NCI-H2107 treated with DMSO at 0.1 percent for 48 hours (cell line): Measurements from ENCODE around the gene FXR1.
"Not testable (repeated sequence)": the region's sequence is repeated elsewhere in the genome, so short reads cannot be mapped to it uniquely, and the experiment has no call there.

Experiments
- DNase-seq: peaks from one replicate; lab custom pipeline; 2025; ENCODE audit not compliant: unreplicated experiment; lab: John Stamatoyannopoulos, UW

The FXR1 gene

DNA sequence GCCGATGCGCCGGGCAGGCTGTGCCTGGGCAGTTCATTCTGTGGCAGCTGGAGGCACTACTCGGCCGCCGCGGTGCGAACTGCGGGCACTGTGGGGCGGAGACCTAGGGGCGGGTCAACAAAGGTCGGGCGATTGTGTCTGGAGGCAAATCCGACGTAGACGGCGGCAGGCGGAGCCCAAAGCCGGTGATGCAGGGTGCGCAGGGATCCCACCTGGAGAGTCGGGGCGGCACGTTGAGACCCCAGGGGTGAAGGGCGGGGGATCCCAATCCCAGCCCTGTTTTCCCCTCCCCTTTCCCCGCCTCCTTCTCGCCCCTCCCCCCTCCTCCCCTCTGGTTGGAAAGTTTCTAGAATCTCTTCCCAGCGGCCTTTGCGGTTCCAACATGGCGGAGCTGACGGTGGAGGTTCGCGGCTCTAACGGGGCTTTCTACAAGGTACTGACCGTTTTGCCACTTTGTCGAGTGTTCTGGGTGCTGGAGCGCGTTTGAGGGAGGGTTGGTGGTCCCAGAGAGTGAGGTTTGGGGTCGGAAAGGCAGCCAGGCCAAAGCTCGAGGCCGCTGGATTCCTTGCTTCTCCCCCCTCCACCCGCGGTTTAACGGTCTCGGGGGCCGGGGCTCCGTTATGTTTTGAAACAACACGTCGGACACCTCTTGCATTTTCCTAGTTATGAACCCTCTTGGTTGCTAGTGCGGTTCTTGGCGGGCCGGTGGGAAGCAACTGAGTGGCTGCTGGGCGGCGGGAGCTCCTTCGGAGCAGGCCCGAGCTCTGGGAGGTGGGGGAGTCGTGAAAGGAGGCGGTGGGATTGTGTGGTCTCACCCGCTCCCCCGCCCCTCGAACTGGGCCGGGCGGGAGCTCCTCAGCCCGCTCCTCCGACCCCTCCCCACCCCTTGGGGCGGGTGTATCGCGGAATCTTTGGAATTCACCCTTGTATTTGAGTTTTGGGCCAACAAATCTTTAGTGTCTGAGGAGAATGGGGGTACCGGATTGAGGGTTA lies at the start of gene FXR1:
TSS of gene FXR1 (plus strand) at position 367 of the 993 bp plus-strand sequence. CDS start at position 383, 16 bp downstream.
- DNase-seq = peak; percentile 97

DNA sequence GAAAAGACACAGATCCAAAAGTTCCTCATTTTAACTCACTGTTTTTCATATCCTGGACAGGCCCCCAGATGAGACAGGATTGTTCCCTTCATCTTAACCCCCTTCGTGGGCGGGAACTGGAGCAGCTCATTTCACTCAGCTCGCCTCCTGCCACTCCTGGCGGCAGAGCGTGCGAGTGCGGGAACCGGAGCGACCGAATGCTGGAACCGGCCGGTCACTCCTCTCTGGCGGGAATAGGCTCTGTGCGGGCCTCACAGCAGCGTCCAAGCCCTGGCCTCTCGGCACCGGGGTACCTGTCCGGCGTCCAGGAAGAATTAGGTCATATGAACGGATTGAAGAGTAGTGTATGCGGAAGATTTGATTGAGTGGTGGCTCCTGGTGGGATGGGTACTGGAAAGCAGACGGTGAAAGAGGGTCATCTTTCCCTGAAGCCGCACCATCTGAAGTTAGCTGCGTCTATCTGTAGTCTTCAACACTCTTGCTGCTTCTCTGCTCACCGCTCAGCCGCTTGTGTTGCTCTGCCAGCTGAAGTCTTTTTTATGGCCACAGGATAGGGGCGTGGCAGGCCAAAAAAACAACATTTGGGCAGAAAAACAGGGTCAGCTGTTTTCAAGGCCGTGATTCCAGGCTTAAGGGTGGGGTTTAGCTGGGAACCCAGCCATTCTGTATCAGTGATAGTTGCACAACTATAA lies 42.3 kb upstream of the FXR1 start:
- no peak for DNase-seq

- DNase-seq = no peak
These were observed 40.6 kb upstream of the FXR1 start for GRCh38 chr3:180871901-180872300.

DNA sequence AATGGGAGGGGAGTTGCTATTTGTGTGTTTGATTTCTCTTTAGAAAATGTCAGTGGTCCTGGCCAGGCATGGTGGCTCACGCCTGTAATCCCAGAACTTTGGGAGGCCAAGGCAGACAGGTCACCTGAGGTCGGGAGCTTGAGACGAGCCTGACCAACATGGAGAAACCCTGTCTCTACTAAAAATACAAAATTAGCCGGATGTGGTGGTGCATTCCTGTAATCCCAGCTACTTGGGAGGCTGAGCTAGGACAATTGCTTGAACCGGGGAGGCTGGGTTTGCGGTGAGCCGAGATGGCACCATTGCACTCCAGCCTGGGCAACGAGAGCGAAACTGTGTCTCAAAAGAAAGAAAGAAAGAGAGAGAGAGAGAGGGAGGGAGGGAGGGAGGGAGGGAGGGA lies 40.0 kb upstream of the FXR1 start:
- DNase-seq = not testable (repeated sequence)

DNA sequence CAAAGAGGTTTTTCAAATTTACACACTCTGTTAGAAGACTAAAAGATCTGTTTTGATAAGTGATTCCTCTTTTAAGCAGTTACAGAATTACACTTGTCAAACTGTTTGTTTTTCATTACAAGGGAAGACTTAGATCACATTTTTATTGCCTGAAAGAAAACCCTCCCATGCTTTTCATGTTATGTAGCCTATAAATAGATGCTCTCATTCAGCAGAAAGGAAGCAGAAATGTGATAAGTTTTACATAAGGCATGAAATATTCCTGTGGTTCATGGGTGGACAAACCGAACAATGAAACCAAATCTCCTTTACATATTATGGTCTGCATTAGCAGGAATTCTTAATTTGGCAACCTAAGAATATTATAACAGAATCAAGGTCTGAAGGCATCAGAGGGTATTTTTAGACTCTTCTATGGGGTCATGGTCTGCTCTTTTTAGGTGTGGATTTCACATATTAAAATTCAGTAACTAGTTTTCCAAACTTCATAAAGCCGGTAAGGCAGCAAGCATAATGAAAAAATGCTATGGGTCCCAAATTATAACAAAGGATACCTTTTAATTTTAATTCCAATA lies 37.3 kb upstream of the FXR1 start:
- peak; percentile 17 for DNase-seq

DNA sequence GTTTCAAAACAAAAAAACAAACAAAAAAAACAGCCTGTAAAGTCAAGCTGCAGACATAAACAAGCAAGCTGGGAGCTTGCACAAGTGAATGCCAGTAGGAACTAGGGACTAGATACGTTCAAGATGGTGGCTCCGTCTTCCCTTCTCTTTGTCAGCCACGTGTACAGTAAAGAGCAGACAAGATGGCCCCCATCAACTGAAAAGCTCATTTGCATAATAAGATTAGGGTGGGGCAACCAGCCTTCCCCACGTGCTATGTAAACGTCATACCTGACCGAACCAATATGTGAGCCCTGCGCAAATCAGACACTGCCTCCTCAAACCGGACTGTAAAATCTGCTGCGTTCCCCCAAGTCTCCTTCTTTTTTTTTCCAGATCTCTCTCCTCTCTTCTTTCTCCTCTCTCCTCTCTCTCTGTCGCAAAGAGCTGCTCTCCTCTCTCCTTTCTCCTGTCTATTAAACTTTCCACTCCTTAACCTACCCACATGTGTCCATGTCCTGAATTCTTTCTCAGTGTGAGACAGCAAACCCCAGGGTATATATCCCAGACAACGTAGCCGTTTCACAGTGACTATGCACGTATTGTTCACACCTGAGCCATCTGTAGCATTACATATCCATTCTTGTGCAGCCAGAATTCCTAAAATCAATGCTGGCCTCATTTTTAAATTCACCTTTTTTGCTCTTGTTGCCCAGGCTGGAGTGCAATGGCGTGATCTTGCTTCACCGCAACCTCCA lies 31.2 kb upstream of the FXR1 start:
- DNase-seq = no peak

- no peak for DNase-seq
These were observed 30.4 kb upstream of the FXR1 start for GRCh38 chr3:180882115-180882514.

DNA sequence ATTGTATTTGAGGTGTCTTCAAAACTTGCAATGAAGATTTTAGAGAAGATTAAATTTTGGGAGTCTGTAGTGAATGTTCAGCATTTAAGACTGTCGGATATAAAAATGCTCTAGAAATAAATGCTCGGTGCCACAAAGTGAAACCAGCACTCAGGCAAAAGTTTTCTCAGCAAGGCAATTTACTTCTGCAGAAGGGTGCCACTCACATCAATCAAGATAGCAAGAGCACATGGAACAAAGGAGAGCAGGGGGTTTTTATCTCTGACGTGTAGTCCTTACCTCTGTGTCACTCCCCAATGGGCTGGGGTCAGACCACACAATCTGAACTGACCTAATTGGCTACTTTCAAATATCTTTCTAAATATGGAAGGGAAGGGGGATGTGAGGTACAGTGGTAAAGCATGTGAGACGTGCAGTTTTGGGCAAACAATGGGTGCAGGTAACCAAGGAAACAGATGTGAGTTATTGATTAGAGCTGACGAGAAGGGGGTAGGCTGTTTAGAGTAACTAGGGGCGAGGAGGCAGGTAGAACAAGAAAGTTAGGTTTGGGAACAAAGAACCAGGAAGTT lies 23.4 kb upstream of the FXR1 start:
- no peak for DNase-seq

DNA sequence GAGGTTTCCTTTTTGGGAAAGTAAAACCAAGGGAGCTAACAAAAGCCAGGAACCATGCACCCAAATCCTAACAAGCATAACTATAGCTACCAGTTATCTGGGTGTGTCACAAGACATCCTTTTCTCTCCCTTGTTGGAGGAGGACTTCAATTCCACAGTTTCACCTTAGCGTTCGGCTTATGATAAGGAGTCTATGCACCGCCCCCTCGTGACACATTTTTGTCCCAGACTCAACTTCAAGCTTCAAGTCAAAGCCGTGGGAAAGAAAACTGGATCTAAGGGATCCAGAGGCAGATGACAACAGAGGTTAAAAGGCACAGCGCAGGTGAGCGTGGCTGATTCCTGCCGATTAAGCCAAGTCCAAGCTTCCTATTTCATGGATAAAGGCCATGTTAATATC lies 13.9 kb upstream of the FXR1 start:
- no peak for DNase-seq

- DNase-seq = no peak
These were observed 2.9 kb upstream of the FXR1 start for GRCh38 chr3:180909369-180910127.

DNA sequence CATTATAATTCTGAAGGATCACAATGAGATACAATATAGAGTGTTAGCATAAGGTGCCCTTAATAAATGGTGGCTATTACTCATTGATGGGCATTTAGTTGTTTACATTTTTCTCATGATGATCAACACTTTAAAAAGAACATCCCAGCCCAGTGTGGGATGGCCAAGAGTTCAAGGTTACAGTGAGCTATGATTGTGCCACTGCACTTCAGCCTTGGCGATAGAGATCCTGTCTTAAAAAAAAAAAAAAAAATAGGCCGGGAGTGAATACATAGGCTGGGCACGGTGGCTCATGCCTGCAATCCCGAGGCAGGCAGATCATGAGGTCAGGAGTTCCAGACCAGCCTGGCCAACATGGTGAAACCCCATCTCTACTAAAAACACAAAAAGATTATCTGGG lies 1.6 kb upstream of the FXR1 start:
- no peak for DNase-seq

- no peak for DNase-seq
These were observed 580 bp upstream of the FXR1 start for GRCh38 chr3:180911876-180912303.

- DNase-seq = peak; percentile 89
These were observed 1.3 kb downstream of the FXR1 start for GRCh38 chr3:180913581-180914404.

GRCh38 chr3:180918542-180918941 lies 6.1 kb downstream of the FXR1 start:
- no peak for DNase-seq

DNA sequence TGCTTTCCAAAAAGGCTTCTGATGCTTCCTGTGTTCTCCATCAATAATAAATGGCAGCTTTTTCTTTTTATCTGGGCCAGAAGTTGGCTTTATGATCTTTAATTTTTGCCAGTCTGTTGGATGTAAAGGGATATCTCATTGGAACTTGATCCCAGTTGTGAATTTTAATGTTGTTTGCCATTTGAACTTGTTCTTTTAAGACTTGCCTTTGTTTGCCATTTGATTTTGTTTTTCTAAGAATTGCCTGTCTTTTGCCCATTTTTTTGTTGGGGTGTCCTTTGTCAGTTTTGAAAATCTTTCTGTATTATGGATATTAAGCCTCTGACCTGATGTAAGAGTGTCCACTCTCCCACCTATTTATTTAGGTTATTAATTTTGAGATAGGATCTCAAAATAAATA lies 9.8 kb downstream of the FXR1 start:
- DNase-seq = no peak

GRCh38 chr3:180923561-180923960 lies 11.1 kb downstream of the FXR1 start:
- DNase-seq = no peak

DNA sequence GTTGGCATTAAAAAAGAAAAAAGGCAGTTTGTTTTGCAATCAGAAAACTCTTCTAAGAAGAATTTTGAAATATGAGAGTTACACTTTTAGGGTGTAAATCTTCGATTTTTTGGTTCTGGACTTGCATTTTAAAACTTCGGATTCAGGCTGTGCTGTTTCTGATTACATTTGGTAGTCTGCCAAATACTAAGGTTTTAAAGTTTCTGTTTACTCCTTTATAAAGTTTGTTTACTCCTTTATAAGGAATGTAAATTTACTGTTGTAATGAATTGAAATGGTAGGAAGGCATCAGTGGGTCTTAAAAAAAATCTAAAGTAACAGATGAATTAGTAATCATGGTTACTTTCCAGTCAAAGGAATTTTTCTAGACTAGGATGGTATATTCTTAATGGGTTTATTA lies 14.1 kb downstream of the FXR1 start:
- no peak for DNase-seq

DNA sequence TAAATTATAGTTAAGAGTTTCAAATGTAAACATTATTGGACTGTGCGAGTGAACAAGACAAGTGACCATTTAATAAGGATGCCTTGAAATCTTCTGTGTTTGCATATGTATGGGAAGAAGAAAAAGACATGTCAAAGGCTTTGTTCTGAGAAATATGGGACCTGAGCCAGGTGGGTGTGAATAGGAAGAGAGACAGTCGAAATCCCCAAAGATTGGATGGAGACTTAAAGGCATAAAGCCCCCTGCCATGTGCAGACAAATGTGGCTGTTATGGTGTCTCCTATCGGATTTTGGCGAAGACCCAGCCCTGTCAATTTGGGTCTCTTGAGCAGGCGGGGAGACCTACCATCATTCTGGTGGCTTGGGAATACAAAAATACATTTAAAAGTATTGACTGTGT lies 16.9 kb downstream of the FXR1 start:
- DNase-seq = no peak

- no peak for DNase-seq
These were observed 18.1 kb downstream of the FXR1 start for GRCh38 chr3:180930526-180930925.
